Prostate gland (tissue), 2 donors: Measurements from ENCODE around the gene MRE11. TPM values are rescaled to one million over a fixed set of nuclear protein-coding genes. Genes with fewer than 3 reads are reported as not detected.
"Not testable (repeated sequence)": the region's sequence is repeated elsewhere in the genome, so short reads cannot be mapped to it uniquely, and the experiment has no call there.

ENCODE experiments used
- DNase-seq: peaks from one replicate; pipeline ENCODE4 v3.0.0-alpha.2; 2019; ENCODE audit warnings: low spot score
- H3K27ac ChIP-seq, 2 donors: fragments of 200-600 bp; sonication (generic); 2 replicates each; pipeline ENCODE4 v1.5.1; 2017 to 2019
- H3K27me3 ChIP-seq: fragments of 200-600 bp; sonication (generic); replicated peaks from 2 replicates; pipeline ENCODE4 v1.5.1; 2019; ENCODE audit not compliant: insufficient read depth
- H3K36me3 ChIP-seq, 2 donors: fragments of 200-600 bp; sonication (generic); 1 replicate in 1 of 2; 2 replicates in 1 of 2; pipeline versions ENCODE4 v1.5.1 to v1.8.1; 2017 to 2019
- H3K4me1 ChIP-seq: fragments of 200-600 bp; sonication (generic); replicated peaks from 2 replicates; pipeline ENCODE4 v1.5.1; 2019
- H3K4me3 ChIP-seq, 2 donors: fragments of 200-600 bp; sonication (generic); 2 replicates each; pipeline ENCODE4 v1.5.1; 2017 to 2019
- H3K9me3 ChIP-seq: fragments of 200-600 bp; sonication (generic); 2 replicates; pipeline ENCODE4 v1.5.1; 2017
- POLR2A ChIP-seq: fragments of 450-650 bp; IDR thresholded peaks from one replicate; pipeline ENCODE4 v1.6.1; 2016; ENCODE audit warnings: antibody characterized with exemption, mild to moderate bottlenecking
- POLR2AphosphoS5 ChIP-seq: sonication (generic); formaldehyde crosslinking; IDR thresholded peaks from one replicate; pipeline ENCODE4 v1.6.1; 2017; ENCODE audit warnings: antibody characterized with exemption
- WGBS: methylation state at CpG from one replicate; pipeline ENCODE4 v1.1.5; 2018; 5-methylcytosine and 5-hydroxymethylcytosine counted together
- intact Hi-C: fragments of 100-400 bp; cut with DNase I; formaldehyde crosslinking; loops from one replicate; pipeline ENCODE4 v1.14.2; 2022
- total RNA-seq, 2 donors: library from RNA; depleted of rRNA; stranded (reverse); fragments of >200 nt; gene quantifications; one replicate each; pipeline ENCODE4 v1.1.0, GENCODE V29; 2016
- TF ChIP-seq, protein P1 (sequence below), 4 experiments: fragments of 200-600 bp in 2 of 4; fragments of 450-650 bp in 2 of 4; sonication (generic) in 2 of 4; IDR thresholded peaks; 1 replicate in 3 of 4; 2 replicates in 1 of 4; pipeline ENCODE4 v1.5.1; 2016 to 2019; ENCODE audit warnings: antibody characterized with exemption in 4 of 4, mild to moderate bottlenecking in 2 of 4, moderate library complexity in 2 of 4

Gene MRE11
- total RNA-seq, 2 donors from 2014 or later: 12.3 to 14.1 TPM

DNA sequence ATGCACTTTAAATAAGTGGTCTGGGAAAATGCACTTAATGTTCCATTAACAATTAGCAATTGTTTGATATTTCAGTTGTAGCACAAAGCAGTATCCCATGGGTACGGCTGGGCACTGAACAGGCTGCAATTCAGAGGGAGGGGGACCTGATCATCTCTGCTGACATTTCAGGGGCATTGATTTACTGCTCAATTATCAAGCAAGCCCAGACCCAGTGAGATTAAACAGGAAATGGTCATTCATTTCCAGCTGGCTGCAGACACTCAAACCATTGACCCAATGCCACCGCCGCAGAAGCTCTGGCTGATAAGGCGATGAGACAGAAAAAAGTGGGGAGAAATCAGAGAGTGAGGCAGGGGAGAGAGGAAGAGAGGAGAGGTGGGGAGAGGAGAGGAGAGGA lies 93.6 kb downstream of the MRE11 start:
- 56% methylated on average over 4 of the region's 4 CpGs for WGBS
- peaks cover 4% of the 10 kb centered on the region for H3K4me1 ChIP-seq
- H3K4me3 ChIP-seq: no peak overlapping the region
- H3K36me3 ChIP-seq: no peaks in the 10 kb centered on the region
- DNase-seq: no peak
- TF ChIP-seq POLR2A: no peak
- TF ChIP-seq, protein P1, sequence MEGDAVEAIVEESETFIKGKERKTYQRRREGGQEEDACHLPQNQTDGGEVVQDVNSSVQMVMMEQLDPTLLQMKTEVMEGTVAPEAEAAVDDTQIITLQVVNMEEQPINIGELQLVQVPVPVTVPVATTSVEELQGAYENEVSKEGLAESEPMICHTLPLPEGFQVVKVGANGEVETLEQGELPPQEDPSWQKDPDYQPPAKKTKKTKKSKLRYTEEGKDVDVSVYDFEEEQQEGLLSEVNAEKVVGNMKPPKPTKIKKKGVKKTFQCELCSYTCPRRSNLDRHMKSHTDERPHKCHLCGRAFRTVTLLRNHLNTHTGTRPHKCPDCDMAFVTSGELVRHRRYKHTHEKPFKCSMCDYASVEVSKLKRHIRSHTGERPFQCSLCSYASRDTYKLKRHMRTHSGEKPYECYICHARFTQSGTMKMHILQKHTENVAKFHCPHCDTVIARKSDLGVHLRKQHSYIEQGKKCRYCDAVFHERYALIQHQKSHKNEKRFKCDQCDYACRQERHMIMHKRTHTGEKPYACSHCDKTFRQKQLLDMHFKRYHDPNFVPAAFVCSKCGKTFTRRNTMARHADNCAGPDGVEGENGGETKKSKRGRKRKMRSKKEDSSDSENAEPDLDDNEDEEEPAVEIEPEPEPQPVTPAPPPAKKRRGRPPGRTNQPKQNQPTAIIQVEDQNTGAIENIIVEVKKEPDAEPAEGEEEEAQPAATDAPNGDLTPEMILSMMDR (IDR thresholded peaks at IDR 0.05): no peak
- TF ChIP-seq POLR2AphosphoS5: no peak
- H3K27ac ChIP-seq: no peak overlapping the region
- no peaks in the 10 kb centered on the region for H3K9me3 ChIP-seq
- H3K27me3 ChIP-seq: peaks cover 10% of the 10 kb centered on the region
- intact Hi-C loops: no loop called here

GRCh38 chr11:94398101-94398500 lies 95.5 kb downstream of the MRE11 start:
- TF ChIP-seq POLR2AphosphoS5 (no peak), POLR2A (no peak)
- TF ChIP-seq, protein P1 (IDR thresholded peaks at IDR 0.05): no peak
- H3K36me3 ChIP-seq: no peaks in the 10 kb centered on the region
- H3K27ac ChIP-seq: no peak overlapping the region
- intact Hi-C loops: loop anchor here (10.0 kb wide), 1 partner anchor 63 kb away; no protein-coding TSS in a partner anchor
- 81% methylated on average over 5 of the region's 5 CpGs for WGBS
- no peak overlapping the region for H3K4me3 ChIP-seq
- H3K4me1 ChIP-seq: peaks cover 4% of the 10 kb centered on the region
- no peaks in the 10 kb centered on the region for H3K9me3 ChIP-seq
- peaks cover 10% of the 10 kb centered on the region for H3K27me3 ChIP-seq
- DNase-seq: no peak

DNA sequence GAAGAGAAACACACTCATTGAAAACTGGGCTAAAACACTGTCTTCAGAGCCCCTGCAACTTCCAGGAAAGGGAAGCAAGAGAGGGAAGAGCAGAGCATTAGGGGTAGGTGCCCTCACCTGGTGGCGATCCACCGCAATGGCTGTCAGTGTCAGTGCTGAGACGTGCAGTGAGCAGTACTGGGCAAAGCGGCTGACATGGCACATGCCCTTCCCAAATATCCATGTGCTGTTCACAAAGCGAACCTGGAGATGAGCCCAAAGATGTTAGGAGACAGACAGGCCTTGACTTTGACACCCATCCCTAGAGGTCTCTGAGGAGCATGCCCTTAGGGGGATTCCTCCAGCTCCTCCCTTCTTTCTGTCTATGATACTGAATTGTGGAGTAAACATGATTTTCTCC lies 97.4 kb downstream of the MRE11 start:
- 93% methylated on average over 5 of the region's 5 CpGs for WGBS
- H3K9me3 ChIP-seq: no peaks in the 10 kb centered on the region
- no peaks in the 10 kb centered on the region for H3K36me3 ChIP-seq
- TF ChIP-seq POLR2AphosphoS5 (no peak), POLR2A (no peak)
- TF ChIP-seq, protein P1 (IDR thresholded peaks at IDR 0.05): no peak
- peaks cover 2% of the 10 kb centered on the region for H3K4me1 ChIP-seq
- intact Hi-C loops: loop anchor here (10.0 kb wide), 1 partner anchor 61 kb away; no protein-coding TSS in a partner anchor
- H3K4me3 ChIP-seq: no peak overlapping the region
- H3K27ac ChIP-seq: no peak overlapping the region
- H3K27me3 ChIP-seq: peaks cover 6% of the 10 kb centered on the region
- DNase-seq: no peak

DNA sequence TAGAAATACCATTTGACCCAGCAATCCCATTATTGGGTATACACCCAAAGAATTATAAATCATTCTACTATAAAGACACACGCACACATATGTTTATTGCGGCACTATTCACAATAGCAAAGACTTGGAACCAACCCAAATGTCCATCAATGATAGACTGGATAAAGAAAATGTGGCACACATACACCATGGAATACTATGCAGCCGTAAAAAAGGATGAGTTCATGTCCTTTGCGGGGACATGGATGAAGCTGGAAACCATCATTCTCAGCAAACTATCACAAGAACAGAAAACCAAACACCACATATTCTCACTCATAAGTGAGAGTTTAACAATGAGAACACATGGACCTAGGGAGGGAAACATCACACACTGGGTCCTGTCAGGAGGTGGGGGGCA lies 101.7 kb downstream of the MRE11 start:
- H3K4me3 ChIP-seq, H3K27me3 ChIP-seq, DNase-seq, H3K4me1 ChIP-seq, H3K9me3 ChIP-seq, H3K36me3 ChIP-seq, H3K27ac ChIP-seq: not testable (repeated sequence)
- intact Hi-C loops: loop anchor here (10.0 kb wide), 1 partner anchor 57 kb away; no protein-coding TSS in a partner anchor
- WGBS: 99% methylated on average over 4 of the region's 4 CpGs

DNA sequence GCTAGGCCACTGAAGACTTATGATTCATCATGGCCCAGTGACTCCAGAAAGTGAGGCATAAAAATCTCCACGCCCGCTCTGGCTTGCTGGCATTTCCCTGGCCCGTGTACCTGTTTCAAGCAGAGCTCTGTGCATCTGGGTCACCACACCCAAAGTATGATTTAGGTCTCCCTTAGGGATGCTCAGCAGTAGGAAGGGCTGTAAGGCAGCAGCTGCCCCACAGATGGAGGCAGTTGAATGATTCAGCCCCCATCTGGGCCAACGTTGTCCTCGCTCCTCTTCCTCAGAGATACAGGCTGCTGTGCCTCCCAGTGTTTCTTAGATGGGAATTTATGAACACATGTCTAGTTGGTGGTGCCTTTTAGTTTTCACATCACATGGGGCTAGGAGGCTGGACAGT lies 114.0 kb downstream of the MRE11 start:
- Histone ChIP-seq H3K9me3 (no peaks in the 10 kb centered on the region), H3K27me3 (no peaks in the 10 kb centered on the region), H3K36me3 (no peaks in the 10 kb centered on the region), H3K4me3 (no peak overlapping the region), H3K4me1 (no peaks in the 10 kb centered on the region), H3K27ac (no peak overlapping the region)
- intact Hi-C loops: no loop called here
- TF ChIP-seq POLR2A (no peak), POLR2AphosphoS5 (no peak)
- TF ChIP-seq, protein P1 (IDR thresholded peaks at IDR 0.05): no peak
- WGBS: 94% methylated on average over 5 of the region's 5 CpGs
- DNase-seq: no peak
